HG02623 (cell line): ENCODE results near the gene NSUN7.
A peak's percentile ranks its signal among the peaks of the same experiment; 100 is the strongest.
"Not testable (repeated sequence)": the region's sequence is repeated elsewhere in the genome, so short reads cannot be mapped to it uniquely, and the experiment has no call there.

Source experiments
- ATAC-seq: cut with Tn5 transposase; IDR thresholded peaks from one replicate; pipeline ENCODE4 v1.9.1; 2021; ENCODE audit warnings: moderate library complexity; ENCODE audit not compliant: unreplicated experiment

NSUN7 gene

GRCh38 chr4:40812386-40812785 lies 62.6 kb downstream of the NSUN7 start:
- ATAC-seq: no peak

DNA sequence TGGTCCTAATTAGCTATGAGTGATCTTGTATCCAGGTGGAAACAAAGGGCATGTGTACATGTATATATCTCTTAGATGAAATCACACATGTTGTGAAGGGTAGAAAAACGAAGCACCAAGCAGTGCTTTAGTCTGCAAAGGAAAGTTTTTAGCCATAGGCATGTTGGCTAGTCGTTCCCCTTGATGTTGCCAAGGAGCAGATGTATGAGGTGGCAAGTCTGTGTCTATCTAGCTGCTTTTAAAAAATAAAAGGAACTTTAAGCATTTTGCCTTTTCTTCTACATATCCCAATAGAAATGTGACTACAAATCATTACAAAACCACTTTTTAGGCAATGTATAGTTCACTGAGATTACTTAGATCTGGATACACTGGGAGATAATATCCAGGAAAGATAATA lies 63.1 kb downstream of the NSUN7 start:
- ATAC-seq: no peak

DNA sequence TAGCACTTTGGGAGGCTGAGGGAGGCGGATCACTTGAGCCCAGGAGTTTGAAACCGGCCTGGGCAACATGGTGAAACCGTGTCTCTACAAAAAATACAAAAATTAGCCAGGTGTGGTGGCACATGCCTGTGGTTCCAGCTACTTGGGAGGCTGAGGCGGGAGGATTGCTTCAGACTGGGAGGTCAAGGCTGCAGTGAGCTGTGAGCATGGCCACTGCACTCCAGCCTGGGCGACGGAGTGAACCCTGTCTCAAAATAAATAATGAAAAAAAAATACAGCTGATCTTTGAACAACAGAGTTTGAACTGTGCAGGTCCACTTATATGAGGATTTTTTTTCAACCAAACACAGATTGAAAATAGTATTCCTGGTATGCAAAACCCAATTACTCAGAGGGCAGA lies 67.4 kb downstream of the NSUN7 start:
- not testable (repeated sequence) for ATAC-seq

GRCh38 chr4:40820101-40820500 lies 70.3 kb downstream of the NSUN7 start:
- no peak for ATAC-seq

- ATAC-seq: no peak
Measured at GRCh38 chr4:40822420-40823166, 72.8 kb downstream of the NSUN7 start.

DNA sequence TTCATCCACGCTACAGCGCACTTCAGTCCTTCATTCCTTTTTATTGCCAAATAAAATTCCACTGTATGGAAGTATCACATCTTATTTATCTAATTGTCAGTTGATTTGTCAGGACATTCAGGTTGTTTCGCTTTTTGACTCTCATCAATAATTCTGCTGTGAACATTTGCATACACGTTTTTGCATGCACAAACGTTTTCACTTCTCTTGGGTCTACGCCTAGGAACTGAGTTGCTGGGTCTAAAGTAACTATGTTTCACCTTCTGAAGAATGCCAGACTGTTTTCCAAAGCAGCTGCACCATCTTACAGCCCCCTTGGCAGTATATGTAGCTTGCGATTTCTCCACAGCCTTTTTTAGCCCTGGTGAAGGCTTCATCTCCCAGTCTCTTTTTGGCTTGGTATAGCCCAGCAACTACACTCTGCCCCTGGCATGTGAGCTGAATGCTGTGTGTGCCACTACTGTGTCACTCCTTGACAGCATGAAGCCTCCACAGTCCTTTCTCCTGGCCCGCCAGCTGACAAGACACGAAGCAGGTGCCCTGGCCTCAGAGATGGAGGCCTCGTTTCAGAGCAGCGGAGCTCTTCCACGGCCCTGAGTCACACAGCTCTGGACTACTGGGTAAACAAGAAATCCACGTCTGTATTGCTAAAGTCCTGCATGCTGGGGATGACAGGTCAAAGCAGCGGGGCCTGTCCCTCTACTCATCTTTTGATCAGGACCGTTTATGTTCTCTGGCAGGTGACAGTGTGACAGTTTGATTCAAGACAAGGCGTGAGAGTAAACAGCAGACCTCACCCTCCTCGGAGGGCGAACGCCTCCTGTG lies 75.5 kb downstream of the NSUN7 start:
- ATAC-seq: no peak

- no peak for ATAC-seq
Measured at GRCh38 chr4:40826821-40827220, 77.1 kb downstream of the NSUN7 start.

GRCh38 chr4:40827758-40828157 lies 78.0 kb downstream of the NSUN7 start:
- ATAC-seq: no peak

DNA sequence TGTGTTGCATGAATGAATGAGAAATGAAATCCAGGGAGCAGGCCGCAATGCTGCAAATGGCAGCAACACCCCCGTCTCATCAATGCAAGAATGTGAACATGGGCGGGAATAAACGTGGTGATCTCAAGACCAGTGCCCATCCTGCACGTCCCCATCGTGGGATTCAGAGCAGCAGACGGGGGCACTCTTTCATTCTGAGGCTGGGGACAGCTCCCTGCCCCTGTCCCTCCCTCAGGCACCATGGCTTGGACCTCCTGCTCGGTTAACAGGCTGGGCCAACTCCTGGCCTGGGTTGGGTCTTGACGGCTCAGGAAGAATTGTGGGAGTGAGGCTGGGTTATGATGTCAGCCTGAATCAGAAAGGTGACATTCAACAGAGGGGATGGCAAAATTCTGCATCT lies 78.9 kb downstream of the NSUN7 start:
- no peak for ATAC-seq

GRCh38 chr4:40829586-40829985 lies 79.8 kb downstream of the NSUN7 start:
- ATAC-seq: no peak

DNA sequence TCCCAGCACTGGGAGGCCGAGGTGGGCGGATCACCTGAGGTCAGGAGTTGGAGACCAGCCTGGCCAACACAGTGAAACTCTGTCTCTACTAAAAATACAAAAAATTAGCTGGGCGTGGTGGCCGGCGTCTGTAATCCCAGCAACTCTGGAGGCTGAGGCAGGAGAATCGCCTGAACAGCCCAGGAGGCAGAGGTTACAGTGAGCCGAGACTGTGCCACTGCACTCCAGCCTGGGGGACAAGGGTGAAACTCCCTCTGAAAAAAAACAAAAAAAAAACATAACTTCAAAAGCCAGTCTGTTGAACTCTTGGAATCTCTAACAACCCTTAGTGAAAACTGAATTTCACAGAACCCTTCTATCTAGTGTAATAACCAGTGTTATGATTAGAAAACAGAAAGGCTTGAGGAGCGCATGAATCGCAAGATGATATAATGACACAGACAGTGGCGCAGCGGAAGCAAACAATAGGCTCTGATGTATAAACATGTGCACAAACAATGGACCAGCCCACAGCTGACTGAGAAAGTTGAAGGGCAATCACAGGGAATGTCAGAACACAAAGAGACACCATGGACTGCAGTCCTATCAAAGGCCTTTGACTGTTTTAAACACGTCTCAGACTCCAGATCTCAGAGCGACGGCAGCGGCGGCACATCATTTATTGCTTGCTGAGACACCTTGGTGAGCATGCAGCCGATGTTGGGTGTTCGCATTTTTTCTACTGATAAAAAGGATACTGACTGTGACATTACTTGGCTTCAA lies 81.6 kb downstream of the NSUN7 start:
- ATAC-seq: no peak

GRCh38 chr4:40832175-40832574 lies 82.4 kb downstream of the NSUN7 start:
- no peak for ATAC-seq

DNA sequence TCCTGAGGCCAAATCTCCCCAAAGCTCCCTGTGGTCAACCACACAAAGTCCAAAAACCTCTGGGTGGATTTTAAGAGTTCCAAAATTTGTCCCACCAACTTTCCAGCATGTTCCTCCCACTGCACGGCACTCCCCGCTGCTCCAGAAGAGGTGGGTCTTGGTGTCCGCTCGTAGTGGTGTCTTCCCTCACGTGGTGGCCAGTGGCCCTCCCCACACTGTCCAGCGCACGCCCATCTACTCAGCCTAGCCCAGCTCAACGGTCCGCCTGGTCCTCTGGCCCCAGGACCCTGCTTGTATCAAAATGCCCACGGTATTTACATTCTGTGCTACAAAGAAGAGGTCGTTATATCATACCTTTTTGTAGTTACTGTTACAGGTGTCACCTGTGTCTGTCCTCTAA lies 83.5 kb downstream of the NSUN7 start:
- no peak for ATAC-seq

- no peak for ATAC-seq
Measured at GRCh38 chr4:40837094-40837870, 87.5 kb downstream of the NSUN7 start.

DNA sequence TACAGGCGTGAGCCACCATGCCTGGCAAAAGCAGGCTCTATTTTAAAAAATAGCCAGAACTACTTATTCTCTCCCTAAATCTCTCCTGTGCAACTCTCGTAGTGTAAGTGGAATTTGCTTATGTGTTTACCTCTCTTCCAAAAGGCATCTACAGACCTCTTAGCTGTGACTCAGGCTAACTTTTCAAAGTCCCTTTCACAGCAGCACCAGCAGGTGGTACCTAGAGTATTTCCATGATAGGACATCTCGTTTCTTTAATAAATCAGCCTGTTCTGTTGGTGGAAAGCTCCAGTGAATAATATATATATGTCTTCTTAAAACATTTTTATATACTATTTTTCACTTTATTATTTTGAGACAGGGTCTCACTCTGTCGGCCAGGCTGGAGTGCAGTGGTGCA lies 89.0 kb downstream of the NSUN7 start:
- ATAC-seq: no peak

DNA sequence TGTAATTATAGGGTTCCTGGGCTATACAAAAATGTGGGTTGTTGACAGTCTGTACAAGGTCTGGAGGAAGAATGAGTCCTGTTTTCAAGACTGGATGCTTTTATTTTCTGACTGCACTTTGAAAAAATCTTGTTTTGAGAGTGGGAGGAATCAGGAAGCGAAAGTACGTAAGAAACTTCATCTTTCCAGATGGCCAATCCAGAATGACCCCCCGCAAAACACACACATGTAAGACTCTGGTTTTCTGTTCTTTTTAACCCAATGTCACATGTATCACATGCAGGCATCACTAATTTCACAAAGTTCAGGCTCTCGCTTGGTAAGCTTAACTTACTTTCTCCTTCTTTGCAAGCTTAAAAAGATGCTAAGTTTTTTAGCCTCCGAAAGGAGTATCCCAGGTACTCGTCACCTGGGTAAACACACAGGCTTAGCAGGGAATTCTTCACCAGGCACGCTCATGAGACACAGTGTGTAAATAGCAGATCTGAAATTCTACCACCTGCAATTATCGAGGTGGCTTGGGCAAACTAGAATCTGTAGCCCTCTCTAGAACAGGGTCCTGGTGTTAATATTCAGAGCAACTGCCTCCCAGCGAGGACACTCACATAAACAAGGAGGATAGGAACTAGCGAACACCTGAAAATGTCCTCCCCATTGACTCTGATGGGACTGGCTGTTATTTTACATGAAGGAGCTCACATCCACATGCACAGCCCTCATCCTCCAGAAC lies 90.7 kb downstream of the NSUN7 start:
- peak; percentile 4 for ATAC-seq

GRCh38 chr4:40840985-40841571 lies 91.3 kb downstream of the NSUN7 start:
- peak; percentile 67 for ATAC-seq

GRCh38 chr4:40842318-40842717 lies 92.6 kb downstream of the NSUN7 start:
- no peak for ATAC-seq

DNA sequence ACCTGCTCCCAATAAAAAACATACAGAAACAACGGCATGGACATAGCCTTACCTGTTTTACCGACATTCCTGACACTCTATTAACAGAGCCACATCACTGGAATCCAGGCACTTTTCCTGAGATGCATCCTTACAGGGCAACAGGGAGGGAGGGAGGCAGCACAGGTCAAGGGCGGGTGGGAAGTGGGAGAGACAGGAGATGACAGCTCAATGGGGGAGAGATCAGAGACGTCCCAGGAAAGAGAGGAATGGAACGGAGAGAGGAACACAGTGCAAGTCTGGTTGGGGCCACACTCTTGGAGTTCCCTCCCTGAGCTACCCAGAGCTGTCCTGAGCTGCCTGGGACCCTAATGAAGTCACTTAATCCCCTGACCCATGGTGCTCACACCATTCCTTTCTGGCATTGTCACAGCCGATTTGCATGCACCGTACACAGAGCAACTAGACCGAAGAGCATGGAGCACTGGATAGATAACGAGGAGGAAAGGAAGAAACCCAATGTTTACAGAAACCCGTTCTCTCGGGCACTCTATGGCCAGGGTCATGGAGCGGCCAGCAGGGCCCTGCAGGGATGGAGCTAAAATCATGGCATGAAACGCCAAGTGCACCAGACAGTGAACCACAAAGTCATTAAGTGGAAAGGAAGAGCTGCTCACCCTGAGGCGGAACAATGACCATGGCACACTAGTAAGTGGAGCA lies 93.1 kb downstream of the NSUN7 start:
- no peak for ATAC-seq
